Motor neuron (in vitro differentiated cells): ENCODE results near the gene RAB44. TPM values are rescaled to one million over a fixed set of nuclear protein-coding genes. Genes with fewer than 3 reads are reported as not detected.
"Not testable (repeated sequence)": the region's sequence is repeated elsewhere in the genome, so short reads cannot be mapped to it uniquely, and the experiment has no call there.

Source experiments
- ATAC-seq, 8 experiments: fragments of 200-7000 bp; cut with Tn5 transposase; replicated peaks in 6 of 8; 2 replicates each; pipeline ENCODE4 v1.8.0; 2021; ENCODE audit warnings: mild to moderate bottlenecking in 8 of 8, moderate library complexity in 8 of 8
- H3K27ac ChIP-seq, 2 donors: fragments of 250-450 bp; sonication (Bioruptor Pico); 2 replicates each; pipeline ENCODE4 v1.9.0; 2021; ENCODE audit warnings: antibody characterized with exemption in 2 of 2, mild to moderate bottlenecking in 2 of 2, moderate library complexity in 1 of 2
- H3K4me1 ChIP-seq, 2 donors: fragments of 250-450 bp; sonication (Bioruptor Pico); replicated peaks in 1 of 2; 2 replicates each; pipeline ENCODE4 v1.6.1; 2021; ENCODE audit warnings: antibody characterized with exemption in 2 of 2, mild to moderate bottlenecking in 2 of 2, moderate library complexity in 1 of 2
- H3K4me3 ChIP-seq, 5 donors: fragments of 250-450 bp; sonication (Bioruptor Pico); 2 replicates each; pipeline ENCODE4 v1.9.0; 2021; ENCODE audit warnings: antibody characterized with exemption in 5 of 5, mild to moderate bottlenecking in 5 of 5, moderate library complexity in 4 of 5
- WGBS, 10 experiments: fragments of 450-650 bp; shearing (Covaris generic); methylation state at CpG; one replicate each; pipeline ENCODE4 v1.0.0; 2022; 5-methylcytosine and 5-hydroxymethylcytosine counted together
- in situ Hi-C, 9 experiments: fragments of 400-800 bp; cut with MboI; loops; one replicate each; pipeline ENCODE4 v1.15.0; 2021; ENCODE audit warnings: low sequenced_read_pairs in 9 of 9, low pct_unique_long_range_greater_than_20kb in 2 of 9; ENCODE audit not compliant: unreplicated experiment in 9 of 9
- total RNA-seq, 8 experiments: library from RNA; unstranded; fragments of 300-600 nt; gene quantifications; 2 replicates each; pipeline versions ENCODE4 v1.2.3 to v1.2.4, GENCODE V29; 2022

Gene RAB44
- total RNA-seq, 8 experiments from 2014 or later = 0.07 to 0.33 (median 0.09) TPM; not detected in 3

- in situ Hi-C loops = no loop called here
- 66 to 100% (median 73%) methylated on average over 1 to 7 of the region's 8 CpGs; no CpG with 5 or more reads in 3 of the 10 experiments for WGBS, 10 experiments
- no peak for ATAC-seq
- H3K4me3 ChIP-seq = no peak overlapping the region
- no peak overlapping the region for H3K27ac ChIP-seq
- no peaks in the 10 kb centered on the region for H3K4me1 ChIP-seq
Measured at GRCh38 chr6:36698871-36699271, 1.2 kb downstream of the RAB44 start.

- ATAC-seq = no peak
- Histone ChIP-seq H3K4me1 (no peaks in the 10 kb centered on the region), H3K27ac (no peak overlapping the region), H3K4me3 (no peak overlapping the region)
- in situ Hi-C loops = no loop called here
- WGBS, 10 experiments = 40 to 73% (median 63%) methylated on average over 2 to 3 of the region's 7 CpGs; no CpG with 5 or more reads in 7 of the 10 experiments
Measured at GRCh38 chr6:36699348-36699747, 1.7 kb downstream of the RAB44 start.

- H3K27ac ChIP-seq = no peak overlapping the region
- H3K4me1 ChIP-seq = no peaks in the 10 kb centered on the region
- H3K4me3 ChIP-seq = no peak overlapping the region
- ATAC-seq = no peak
- WGBS, 10 experiments = 40 to 100% (median 66%) methylated on average over 1 to 6 of the region's 7 CpGs; no CpG with 5 or more reads in 2 of the 10 experiments
- in situ Hi-C loops = loop anchor here in 2 of 9 experiments (25.0 kb wide), 1 partner anchor 88 kb away; no protein-coding TSS in a partner anchor
Measured at GRCh38 chr6:36700071-36700812, 2.6 kb downstream of the RAB44 start.

GRCh38 chr6:36700831-36701230, 3.2 kb downstream of the RAB44 start:
- Histone ChIP-seq H3K4me1 (no peaks in the 10 kb centered on the region), H3K27ac (no peak overlapping the region), H3K4me3 (no peak overlapping the region)
- ATAC-seq = no peak
- in situ Hi-C loops = loop anchor here in 2 of 9 experiments (25.0 kb wide), 1 partner anchor 89 kb away; no protein-coding TSS in a partner anchor
- WGBS, 10 experiments = 60 to 100% (median 94%) methylated on average over 1 to 3 of the region's 3 CpGs; no CpG with 5 or more reads in 4 of the 10 experiments

GRCh38 chr6:36701401-36701991, 3.9 kb downstream of the RAB44 start:
- 33 to 100% (median 89%) methylated on average over 1 to 2 of the region's 3 CpGs; no CpG with 5 or more reads in 7 of the 10 experiments for WGBS, 10 experiments
- in situ Hi-C loops = loop anchor here in 2 of 9 experiments (25.0 kb wide), 1 partner anchor 89 kb away; no protein-coding TSS in a partner anchor
- no peak for ATAC-seq
- H3K4me3 ChIP-seq = no peak overlapping the region
- no peak overlapping the region for H3K27ac ChIP-seq
- H3K4me1 ChIP-seq = no peaks in the 10 kb centered on the region

- Histone ChIP-seq H3K4me1 (no peaks in the 10 kb centered on the region), H3K27ac (no peak overlapping the region), H3K4me3 (no peak overlapping the region)
- no peak for ATAC-seq
- 50 to 100% (median 83%) methylated on average over 1 to 2 of the region's 3 CpGs; no CpG with 5 or more reads in 1 of the 10 experiments for WGBS, 10 experiments
- in situ Hi-C loops = loop anchor here in 2 of 9 experiments (25.0 kb wide), 1 partner anchor 90 kb away; no protein-coding TSS in a partner anchor
Measured at GRCh38 chr6:36702656-36703055, 5.0 kb downstream of the RAB44 start.

GRCh38 chr6:36703081-36703606, 5.5 kb downstream of the RAB44 start:
- Histone ChIP-seq H3K27ac (no peak overlapping the region), H3K4me1 (no peaks in the 10 kb centered on the region), H3K4me3 (no peak overlapping the region)
- 43 to 100% (median 76%) methylated on average over 1 to 5 of the region's 5 CpGs; no CpG with 5 or more reads in 1 of the 10 experiments for WGBS, 10 experiments
- no peak for ATAC-seq
- in situ Hi-C loops = loop anchor here in 2 of 9 experiments (25.0 kb wide), 1 partner anchor 91 kb away; no protein-coding TSS in a partner anchor

- H3K27ac ChIP-seq = no peak overlapping the region
- H3K4me3 ChIP-seq = no peak overlapping the region
- no peak for ATAC-seq
- in situ Hi-C loops = loop anchor here in 2 of 9 experiments (25.0 kb wide), 1 partner anchor 92 kb away; no protein-coding TSS in a partner anchor
- 69 to 100% (median 98%) methylated on average over 1 to 7 of the region's 18 CpGs; no CpG with 5 or more reads in 3 of the 10 experiments for WGBS, 10 experiments
- H3K4me1 ChIP-seq = no peaks in the 10 kb centered on the region
Measured at GRCh38 chr6:36703982-36704381, 6.4 kb downstream of the RAB44 start.

- WGBS, 10 experiments = 0 to 100% (median 58%) methylated on average over 1 to 6 of the region's 7 CpGs; no CpG with 5 or more reads in 2 of the 10 experiments
- not testable (repeated sequence) for ATAC-seq
Measured at GRCh38 chr6:36704961-36705577, 7.4 kb downstream of the RAB44 start.

GRCh38 chr6:36706339-36706738, 8.7 kb downstream of the RAB44 start:
- Histone ChIP-seq H3K4me3 (no peak overlapping the region), H3K4me1 (no peaks in the 10 kb centered on the region), H3K27ac (no peak overlapping the region)
- WGBS, 10 experiments = 40 to 86% (median 56%) methylated on average over 1 of the region's 1 CpG; no CpG with 5 or more reads in 3 of the 10 experiments
- in situ Hi-C loops = loop anchor here in 2 of 9 experiments (25.0 kb wide), 1 partner anchor 94 kb away; no protein-coding TSS in a partner anchor
- ATAC-seq = no peak

More at GRCh38 chr6:36704961-36705577, 7.4 kb downstream of the RAB44 start:
- not testable (repeated sequence) for H3K27ac ChIP-seq, H3K4me3 ChIP-seq, H3K4me1 ChIP-seq
- in situ Hi-C loops = loop anchor here in 2 of 9 experiments (25.0 kb wide), 1 partner anchor 93 kb away; no protein-coding TSS in a partner anchor

GRCh38 chr6:36712816-36713215, 15.2 kb downstream of the RAB44 start:
- 54 to 100% (median 85%) methylated on average over 1 to 4 of the region's 4 CpGs for WGBS, 10 experiments
- no peak for ATAC-seq
- no peak overlapping the region for H3K27ac ChIP-seq
- in situ Hi-C loops = loop anchor here in 2 of 9 experiments (25.0 kb wide), 1 partner anchor 101 kb away; no protein-coding TSS in a partner anchor
- peaks cover 0 to 5% of the 10 kb centered on the region in 2 donors for H3K4me1 ChIP-seq
- no peak overlapping the region for H3K4me3 ChIP-seq

- WGBS, 10 experiments = 70 to 100% (median 78%) methylated on average over 1 to 3 of the region's 8 CpGs; no CpG with 5 or more reads in 6 of the 10 experiments
- ATAC-seq = no peak
- Histone ChIP-seq H3K4me3 (no peak overlapping the region), H3K4me1 (peaks cover 0 to 5% of the 10 kb centered on the region in 2 donors), H3K27ac (no peak overlapping the region)
- in situ Hi-C loops = loop anchor here in 2 of 9 experiments (25.0 kb wide), 1 partner anchor 102 kb away; no protein-coding TSS in a partner anchor
Measured at GRCh38 chr6:36713846-36714245, 16.2 kb downstream of the RAB44 start.
